Stimulated activated CD4-positive, alpha-beta T cell treated with anti-CD3 and anti-CD28 coated beads, Interleukin-12 subunit alpha, Interleukin-12 subunit beta, amount 100 ng/mL, for 48 hours (primary cell): ENCODE results near the gene VMP1.
"Not testable (repeated sequence)": the region's sequence is repeated elsewhere in the genome, so short reads cannot be mapped to it uniquely, and the experiment has no call there.

Experiments used
- DNase-seq, 3 donors: peaks; one replicate each; pipeline ENCODE4 v3.0.0-alpha.2; 2020; ENCODE audit warnings: low read depth in 2 of 3, low spot score in 1 of 3

The VMP1 gene

GRCh38 chr17:59856859-59857794 lies 149.7 kb downstream of the VMP1 start:
- DNase-seq: no peak

GRCh38 chr17:59858167-59858816 lies 150.8 kb downstream of the VMP1 start:
- no peak for DNase-seq

- DNase-seq: no peak
Observed at GRCh38 chr17:59858932-59859331, 151.5 kb downstream of the VMP1 start.

GRCh38 chr17:59859444-59860025 lies 152.1 kb downstream of the VMP1 start:
- no peak for DNase-seq

GRCh38 chr17:59863616-59864015 lies 156.2 kb downstream of the VMP1 start:
- DNase-seq: no peak

GRCh38 chr17:59869941-59870218 lies 162.4 kb downstream of the VMP1 start:
- no peak for DNase-seq

GRCh38 chr17:59870482-59870881 lies 163.0 kb downstream of the VMP1 start:
- DNase-seq: no peak

GRCh38 chr17:59872351-59872750 lies 164.9 kb downstream of the VMP1 start:
- no peak for DNase-seq

- not testable (repeated sequence) for DNase-seq
Observed at GRCh38 chr17:59873414-59873813, 166.0 kb downstream of the VMP1 start.

- no peak for DNase-seq
Observed at GRCh38 chr17:59874376-59874775, 166.9 kb downstream of the VMP1 start.

GRCh38 chr17:59876107-59876506 lies 168.7 kb downstream of the VMP1 start:
- no peak for DNase-seq

GRCh38 chr17:59877965-59878364 lies 170.5 kb downstream of the VMP1 start:
- DNase-seq: no peak

GRCh38 chr17:59878624-59879023 lies 171.2 kb downstream of the VMP1 start:
- no peak for DNase-seq

- no peak for DNase-seq
Observed at GRCh38 chr17:59884861-59885260, 177.4 kb downstream of the VMP1 start.

- DNase-seq: no peak
Observed at GRCh38 chr17:59888145-59888750, 180.8 kb downstream of the VMP1 start.

GRCh38 chr17:59890720-59891119 lies 183.3 kb downstream of the VMP1 start:
- DNase-seq: no peak
